Ovary (tissue), 9 donors: ENCODE results near the gene CA10. TPM values are rescaled to one million over a fixed set of nuclear protein-coding genes. Genes with fewer than 3 reads are reported as not detected.

ENCODE experiments used
- DNase-seq, 5 donors: peaks; one replicate each; pipeline ENCODE4 v3.0.0-alpha.2; 2019 to 2020
- H3K27ac ChIP-seq, 2 donors: fragments of 200-600 bp; one replicate each; pipeline versions ENCODE4 v1.5.1 to v1.8.0; 2019 to 2022
- H3K27me3 ChIP-seq: fragments of 200-600 bp; one replicate; pipeline ENCODE4 v1.8.0; 2022
- H3K36me3 ChIP-seq: fragments of 200-600 bp; sonication (generic); one replicate; pipeline ENCODE4 v1.5.1; 2019
- H3K4me1 ChIP-seq: one replicate; pipeline ENCODE4 v1.8.1; 2013; ENCODE audit warnings: mild to moderate bottlenecking, moderate library complexity; ENCODE audit not compliant: insufficient read depth
- H3K4me3 ChIP-seq: fragments of 200-600 bp; sonication (generic); one replicate; pipeline ENCODE4 v1.5.1; 2017
- H3K9me3 ChIP-seq, 2 donors: fragments of 200-600 bp in 1 of 2; sonication (generic) in 1 of 2; one replicate each; pipeline versions ENCODE4 v1.5.1 to v1.8.1; 2013 to 2019; ENCODE audit warnings: mild to moderate bottlenecking in 1 of 2, moderate library complexity in 1 of 2
- CTCF ChIP-seq, 3 donors: fragments of 450-650 bp in 2 of 3; fragments of 200-600 bp in 1 of 3; IDR thresholded peaks; one replicate each; pipeline versions ENCODE4 v1.5.1 to v1.8.0; 2016 to 2022; ENCODE audit warnings: antibody characterized with exemption in 3 of 3, mild to moderate bottlenecking in 1 of 3
- EP300 ChIP-seq: sonication (generic); formaldehyde crosslinking; IDR thresholded peaks from one replicate; pipeline ENCODE4 v1.6.1; 2017; ENCODE audit warnings: antibody characterized with exemption
- POLR2A ChIP-seq: fragments of 450-650 bp; IDR thresholded peaks from one replicate; pipeline ENCODE4 v1.6.1; 2017; ENCODE audit warnings: antibody characterized with exemption, mild to moderate bottlenecking, moderate library complexity
- WGBS, 3 donors: extraction: QIAGEN DNeasy Blood & Tissue Kit in 1 of 3; methylation state at CpG; one replicate each; pipeline versions ENCODE4 v1.1.5 to v1.1.7; 2013 to 2017; 5-methylcytosine and 5-hydroxymethylcytosine counted together
- intact Hi-C, 4 donors: fragments of 100-400 bp; cut with DNase I; formaldehyde crosslinking; loops; one replicate each; pipeline versions ENCODE4 v1.11.0 to v1.15.1; 2022 to 2023
- polyA plus RNA-seq, 2 donors: library from polyadenylated mRNA; stranded (reverse); fragments of 200-250 nt in 1 of 2; fragments of 350-450 nt in 1 of 2; fragmentation: Illumina TruSeq in 1 of 2; extraction: RNeasy Lipid Tissue Mini Kit (QIAGEN cat#74804) in 1 of 2; gene quantifications; one replicate each; pipeline ENCODE4 v1.2.3, GENCODE V29; 2013 to 2014
- total RNA-seq, 7 donors: library from RNA; depleted of rRNA in 2 of 7; stranded (reverse); fragments of >200 nt in 2 of 7; fragmentation: NEBNext Ultra II Directional in 3 of 7; extraction: Animal tissue kit (Norgen Biotek cat#: 25700) in 3 of 7; gene quantifications; one replicate each; pipeline versions ENCODE4 v1.1.0 to v1.2.4, GENCODE V29; 2016 to 2023
- donor health status: DM: no; HTN: no; CAD: no; lungs with moderate emphysema.
- donor health status: DM: no; HTN: no; CAD: no.
- donor health status: Bipolar disorder and iron deficiency.
- donor health status: DM: yes; HTN: yes; CAD: no.
- donor health status: DM: no; HTN: no; CAD: no.
- donor health status: DM: yes; HTN: yes; CAD: no.

The CA10 gene
- total and polyA plus RNA-seq, 9 donors: 0.34 to 4.3 (median 1.2) TPM; not detected in 2

- no peak overlapping the region for H3K4me3 ChIP-seq
- no peaks in the 10 kb centered on the region for H3K9me3 ChIP-seq
- intact Hi-C loops: no loop called here
- DNase-seq: no peak
- H3K27ac ChIP-seq: no peak overlapping the region
- H3K27me3 ChIP-seq: no peaks in the 10 kb centered on the region
- H3K36me3 ChIP-seq: no peaks in the 10 kb centered on the region
- H3K4me1 ChIP-seq: no peaks in the 10 kb centered on the region
- no peak for TF ChIP-seq EP300
- WGBS, 3 donors: 90 to 96% (median 94%) methylated on average over 4 of the region's 4 CpGs
These were observed 561.2 kb downstream of the CA10 start for GRCh38 chr17:51597345-51597744.

- no peak for DNase-seq
- intact Hi-C loops: no loop called here
These were observed 562.6 kb downstream of the CA10 start for GRCh38 chr17:51595826-51596398.

GRCh38 chr17:51590071-51590656 is 568.4 kb downstream of the CA10 start:
- H3K4me1 ChIP-seq: no peaks in the 10 kb centered on the region
- no peak for TF ChIP-seq POLR2A
- no peak for TF ChIP-seq EP300
- no peak for TF ChIP-seq CTCF (IDR thresholded peaks at IDR 0.05)
- no peak overlapping the region for H3K27ac ChIP-seq
- 36 to 58% (median 45%) methylated on average over 4 of the region's 4 CpGs for WGBS, 3 donors
- no peaks in the 10 kb centered on the region for H3K36me3 ChIP-seq
- intact Hi-C loops: no loop called here
- no peak overlapping the region for H3K4me3 ChIP-seq
- peak in 1 of 5 donors; percentile 12 for DNase-seq
- no peaks in the 10 kb centered on the region for H3K9me3 ChIP-seq
- no peaks in the 10 kb centered on the region for H3K27me3 ChIP-seq

More at GRCh38 chr17:51595826-51596398, 562.6 kb downstream of the CA10 start:
- H3K9me3 ChIP-seq: no peaks in the 10 kb centered on the region
- no peak overlapping the region for H3K27ac ChIP-seq
- H3K27me3 ChIP-seq: no peaks in the 10 kb centered on the region
- WGBS, 3 donors: 11 to 23% (median 17%) methylated on average over 6 of the region's 6 CpGs
- no peaks in the 10 kb centered on the region for H3K36me3 ChIP-seq
- no peak overlapping the region for H3K4me3 ChIP-seq
- TF ChIP-seq CTCF (IDR thresholded peaks at IDR 0.05): no peak
- TF ChIP-seq EP300: no peak
- TF ChIP-seq POLR2A: no peak
- H3K4me1 ChIP-seq: no peaks in the 10 kb centered on the region

- no peak for TF ChIP-seq EP300
- no peak for TF ChIP-seq POLR2A
- no peak for TF ChIP-seq CTCF (IDR thresholded peaks at IDR 0.05)
- Histone ChIP-seq H3K9me3 (no peaks in the 10 kb centered on the region), H3K36me3 (no peaks in the 10 kb centered on the region), H3K4me3 (no peak overlapping the region), H3K4me1 (no peaks in the 10 kb centered on the region), H3K27ac (no peak overlapping the region), H3K27me3 (no peaks in the 10 kb centered on the region)
- DNase-seq: no peak
- 70 to 80% (median 74%) methylated on average over 2 of the region's 2 CpGs for WGBS, 3 donors
- intact Hi-C loops: no loop called here
These were observed 570.5 kb downstream of the CA10 start for GRCh38 chr17:51588063-51588462.

- Histone ChIP-seq H3K4me1 (no peaks in the 10 kb centered on the region), H3K27me3 (no peaks in the 10 kb centered on the region), H3K4me3 (no peak overlapping the region), H3K36me3 (no peaks in the 10 kb centered on the region), H3K27ac (no peak overlapping the region), H3K9me3 (no peaks in the 10 kb centered on the region)
- TF ChIP-seq POLR2A (no peak), CTCF (IDR thresholded peaks at IDR 0.05) (no peak), EP300 (no peak)
- WGBS, 3 donors: 87 to 97% (median 90%) methylated on average over 2 of the region's 2 CpGs
- intact Hi-C loops: no loop called here
- DNase-seq: no peak
These were observed 571.0 kb downstream of the CA10 start for GRCh38 chr17:51587516-51587915.
